ENCODE data around the gene RGS17. TPM values are rescaled to one million over a fixed set of nuclear protein-coding genes. Genes with fewer than 3 reads are reported as not detected.
A peak's percentile ranks its signal among the peaks of the same experiment; 100 is the strongest.

Gene RGS17
- total RNA-seq, 1 donor = 38.1 TPM

DNA sequence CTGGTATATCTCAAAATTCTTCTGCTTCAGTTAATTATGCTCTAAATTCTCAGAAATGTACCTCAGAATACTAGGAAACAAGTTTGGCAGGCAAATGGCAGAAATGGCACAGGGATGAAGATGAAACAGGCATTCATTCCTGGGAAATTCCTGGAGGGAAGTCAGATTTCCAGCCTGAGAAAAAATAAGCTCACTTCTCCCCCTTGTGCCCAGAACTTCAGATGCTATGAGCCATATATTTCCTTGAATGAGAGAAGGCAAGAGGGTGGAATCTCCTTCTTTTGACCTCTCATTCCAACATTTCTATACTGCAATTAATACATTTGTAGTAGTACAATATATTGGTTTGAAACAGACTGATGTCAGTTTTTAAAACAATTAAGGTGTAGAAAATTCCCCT is 22.8 kb downstream of the RGS17 start:
- TF ChIP-seq, protein P1, sequence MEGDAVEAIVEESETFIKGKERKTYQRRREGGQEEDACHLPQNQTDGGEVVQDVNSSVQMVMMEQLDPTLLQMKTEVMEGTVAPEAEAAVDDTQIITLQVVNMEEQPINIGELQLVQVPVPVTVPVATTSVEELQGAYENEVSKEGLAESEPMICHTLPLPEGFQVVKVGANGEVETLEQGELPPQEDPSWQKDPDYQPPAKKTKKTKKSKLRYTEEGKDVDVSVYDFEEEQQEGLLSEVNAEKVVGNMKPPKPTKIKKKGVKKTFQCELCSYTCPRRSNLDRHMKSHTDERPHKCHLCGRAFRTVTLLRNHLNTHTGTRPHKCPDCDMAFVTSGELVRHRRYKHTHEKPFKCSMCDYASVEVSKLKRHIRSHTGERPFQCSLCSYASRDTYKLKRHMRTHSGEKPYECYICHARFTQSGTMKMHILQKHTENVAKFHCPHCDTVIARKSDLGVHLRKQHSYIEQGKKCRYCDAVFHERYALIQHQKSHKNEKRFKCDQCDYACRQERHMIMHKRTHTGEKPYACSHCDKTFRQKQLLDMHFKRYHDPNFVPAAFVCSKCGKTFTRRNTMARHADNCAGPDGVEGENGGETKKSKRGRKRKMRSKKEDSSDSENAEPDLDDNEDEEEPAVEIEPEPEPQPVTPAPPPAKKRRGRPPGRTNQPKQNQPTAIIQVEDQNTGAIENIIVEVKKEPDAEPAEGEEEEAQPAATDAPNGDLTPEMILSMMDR (IDR thresholded peaks at IDR 0.05; ENCODE audit: insufficient read depth, low read length) = peak; percentile 73
- peak; percentile 78 for DNase-seq (ENCODE audit: low read depth)

GRCh38 chr6:153106021-153106420 is 25.1 kb downstream of the RGS17 start:
- no peak overlapping the region for H3K4me3 ChIP-seq (ENCODE audit: low read depth, low read length)
- no peak for DNase-seq (ENCODE audit: low read depth)
- TF ChIP-seq, protein P1 (IDR thresholded peaks at IDR 0.05; ENCODE audit: insufficient read depth, low read length) = no peak

More for the DNA sequence above, 22.8 kb downstream of the RGS17 start:
- H3K4me3 ChIP-seq (ENCODE audit: low read depth, low read length) = no peak overlapping the region

DNA sequence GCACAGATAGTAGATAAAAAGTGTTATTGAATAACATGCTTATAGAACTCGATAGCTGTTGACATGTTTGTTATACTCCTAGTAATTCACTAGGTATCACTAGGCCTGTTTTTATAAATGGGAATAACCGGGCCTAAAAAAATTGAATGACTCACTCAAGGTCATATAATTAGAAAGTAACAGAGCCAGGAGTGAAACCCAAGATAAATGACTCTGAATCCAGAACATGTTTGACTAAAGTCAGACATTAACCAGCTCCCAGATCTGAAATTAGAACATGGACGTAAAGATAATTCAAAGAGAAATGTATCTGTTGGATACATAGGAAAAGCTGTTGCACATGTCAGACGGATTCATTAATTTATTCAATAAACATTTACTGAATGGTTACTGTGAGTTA is 26.9 kb downstream of the RGS17 start:
- TF ChIP-seq, protein P1 (IDR thresholded peaks at IDR 0.05; ENCODE audit: insufficient read depth, low read length) = no peak
- peak; percentile 50 for DNase-seq (ENCODE audit: low read depth)

GRCh38 chr6:153103319-153103655 is 27.8 kb downstream of the RGS17 start:
- TF ChIP-seq, protein P1 (IDR thresholded peaks at IDR 0.05; ENCODE audit: insufficient read depth, low read length) = no peak
- H3K4me3 ChIP-seq (ENCODE audit: low read depth, low read length) = no peak overlapping the region

More for the DNA sequence above, 26.9 kb downstream of the RGS17 start:
- H3K4me3 ChIP-seq (ENCODE audit: low read depth, low read length) = no peak overlapping the region

DNA sequence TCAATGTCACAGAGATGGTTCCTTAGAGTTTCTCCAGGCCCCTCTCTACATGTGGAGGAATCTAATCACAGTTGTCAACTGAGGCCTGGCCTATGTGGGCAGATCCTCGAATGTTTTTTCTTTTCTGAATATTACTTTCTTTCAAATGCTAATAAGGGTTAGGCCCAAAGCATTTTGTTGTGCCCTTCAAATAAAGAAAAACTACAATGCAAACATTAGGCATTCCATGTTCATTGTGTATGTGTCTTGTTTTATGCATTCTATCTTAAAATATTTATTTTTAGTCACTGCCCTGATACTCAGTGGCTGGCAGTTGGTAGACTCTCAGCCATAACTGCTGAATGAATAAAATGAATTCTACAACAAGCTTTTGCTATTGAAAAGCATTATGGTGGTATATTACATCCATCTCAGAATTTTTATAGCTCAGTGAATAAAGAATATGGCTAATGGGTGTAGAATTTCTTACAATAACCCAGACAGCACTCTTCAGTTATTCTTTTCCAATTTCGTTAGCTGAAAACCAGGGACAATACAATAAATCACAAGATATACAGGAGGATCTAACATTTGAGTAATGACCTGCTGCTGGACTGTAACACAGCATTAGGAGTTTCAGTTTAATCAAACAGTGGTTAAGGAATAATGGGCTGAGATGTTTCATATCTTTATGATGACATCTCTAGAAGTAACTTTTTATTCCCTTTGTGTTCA is 28.3 kb downstream of the RGS17 start:
- TF ChIP-seq, protein P1 (IDR thresholded peaks at IDR 0.05; ENCODE audit: insufficient read depth, low read length) = no peak
- H3K4me3 ChIP-seq (ENCODE audit: low read depth, low read length) = no peak overlapping the region
- no peak for DNase-seq (ENCODE audit: low read depth)

More at GRCh38 chr6:153103319-153103655, 27.8 kb downstream of the RGS17 start:
- DNase-seq (ENCODE audit: low read depth) = no peak

GRCh38 chr6:153101461-153101860 is 29.6 kb downstream of the RGS17 start:
- H3K4me3 ChIP-seq (ENCODE audit: low read depth, low read length) = no peak overlapping the region
- no peak for DNase-seq (ENCODE audit: low read depth)
- TF ChIP-seq, protein P1 (IDR thresholded peaks at IDR 0.05; ENCODE audit: insufficient read depth, low read length) = no peak

DNA sequence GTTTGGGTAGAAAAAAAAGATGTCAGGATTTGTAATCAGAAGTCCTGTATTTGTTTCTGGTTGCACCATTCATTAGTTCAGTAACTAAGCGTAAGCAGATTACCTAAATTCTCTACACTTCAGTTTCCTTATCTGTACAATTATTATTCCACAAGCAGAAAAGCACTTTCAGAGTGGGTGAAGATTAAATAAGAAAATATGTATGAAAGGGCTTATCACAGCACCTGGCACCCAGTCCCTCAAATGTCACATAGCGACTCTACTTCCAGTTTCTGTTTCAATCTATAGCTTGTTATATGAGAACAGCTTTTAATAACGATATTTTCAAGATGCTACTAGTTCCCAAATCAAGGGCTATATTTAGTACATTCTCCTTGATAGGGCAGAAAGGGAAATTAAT is 31.4 kb downstream of the RGS17 start:
- DNase-seq (ENCODE audit: low read depth) = no peak
- TF ChIP-seq, protein P1 (IDR thresholded peaks at IDR 0.05; ENCODE audit: insufficient read depth, low read length) = no peak
- H3K4me3 ChIP-seq (ENCODE audit: low read depth, low read length) = no peak overlapping the region
